H9 (cell line): ENCODE results near the gene ARID1B. TPM values are rescaled to one million over a fixed set of nuclear protein-coding genes. Genes with fewer than 3 reads are reported as not detected.

Experiments
- DNase-seq: peaks from one replicate; pipeline ENCODE4 v3.0.0-alpha.2; 2017
- H2AFZ ChIP-seq: one replicate; pipeline ENCODE4 v1.6.1; 2013; ENCODE audit warnings: mild to moderate bottlenecking, low read length, control low read depth, moderate library complexity
- H2AK5ac ChIP-seq: 2 replicates; pipeline ENCODE4 v1.6.1; 2013; ENCODE audit warnings: low read length, control low read depth, mixed read lengths; ENCODE audit not compliant: insufficient read length
- H2BK120ac ChIP-seq: one replicate; pipeline ENCODE4 v1.6.1; 2013; ENCODE audit warnings: low read depth, mild to moderate bottlenecking, low read length, control low read depth, inconsistent platforms; ENCODE audit not compliant: poor library complexity, severe bottlenecking
- H2BK12ac ChIP-seq: 2 replicates; pipeline ENCODE4 v1.6.1; 2013; ENCODE audit warnings: low read length, control low read depth, mixed read lengths, low read depth; ENCODE audit not compliant: insufficient read length
- H2BK15ac ChIP-seq: 2 replicates; pipeline ENCODE4 v1.6.1; 2013; ENCODE audit warnings: low read depth, low read length, control low read depth
- H2BK20ac ChIP-seq: one replicate; pipeline ENCODE4 v1.6.1; 2013; ENCODE audit warnings: low read depth, mild to moderate bottlenecking, low read length, control low read depth, inconsistent platforms; ENCODE audit not compliant: poor library complexity, severe bottlenecking
- H2BK5ac ChIP-seq: 2 replicates; pipeline ENCODE4 v1.6.1; 2013; ENCODE audit warnings: low read length, control low read depth, mixed read lengths; ENCODE audit not compliant: insufficient read length
- H3K14ac ChIP-seq: 2 replicates; pipeline ENCODE4 v1.6.1; 2013; ENCODE audit warnings: low read length, control low read depth; ENCODE audit not compliant: insufficient read depth
- H3K18ac ChIP-seq: 2 replicates; pipeline ENCODE4 v1.6.1; 2013; ENCODE audit warnings: low read depth, mild to moderate bottlenecking, mixed read lengths, low read length, control low read depth; ENCODE audit not compliant: insufficient read length
- H3K23ac ChIP-seq: 2 replicates; pipeline ENCODE4 v1.6.1; 2013; ENCODE audit warnings: low read length, control low read depth, mixed read lengths, low read depth; ENCODE audit not compliant: insufficient read length
- H3K23me2 ChIP-seq: 2 replicates; pipeline ENCODE4 v1.6.1; 2013; ENCODE audit warnings: low read depth, mild to moderate bottlenecking, mixed read lengths, low read length, control low read depth; ENCODE audit not compliant: insufficient read length, poor library complexity, severe bottlenecking
- H3K27ac ChIP-seq: 2 replicates; pipeline ENCODE4 v1.5.1; 2013; ENCODE audit warnings: low read length, control low read depth, mixed read lengths, low read depth; ENCODE audit not compliant: insufficient read length
- H3K27me3 ChIP-seq: 2 replicates; pipeline ENCODE4 v1.6.1; 2013; ENCODE audit warnings: low read length, control low read depth, inconsistent platforms; ENCODE audit not compliant: insufficient read depth
- H3K4ac ChIP-seq: 2 replicates; pipeline ENCODE4 v1.6.1; 2013; ENCODE audit warnings: low read depth, mild to moderate bottlenecking, control low read depth, inconsistent platforms, low read length, moderate library complexity
- H3K4me1 ChIP-seq: 2 replicates; pipeline ENCODE4 v1.6.1; 2013; ENCODE audit warnings: low read length, control low read depth, inconsistent platforms; ENCODE audit not compliant: insufficient read depth
- H3K4me2 ChIP-seq: 2 replicates; pipeline ENCODE4 v1.6.1; 2013; ENCODE audit warnings: low read length, control low read depth, mixed read lengths; ENCODE audit not compliant: insufficient read length, insufficient read depth
- H3K56ac ChIP-seq: 2 replicates; pipeline ENCODE4 v1.6.1; 2013; ENCODE audit warnings: low read depth, mild to moderate bottlenecking, mixed read lengths, low read length, control low read depth; ENCODE audit not compliant: insufficient read length
- H3K79me1 ChIP-seq: 2 replicates; pipeline ENCODE4 v1.6.1; 2013; ENCODE audit warnings: low read depth, mild to moderate bottlenecking, moderate library complexity, low read length, control low read depth, inconsistent platforms; ENCODE audit not compliant: insufficient read depth, poor library complexity, severe bottlenecking
- H3K79me2 ChIP-seq: 2 replicates; pipeline ENCODE4 v1.6.1; 2013; ENCODE audit warnings: low read length, control low read depth, inconsistent platforms; ENCODE audit not compliant: insufficient read depth
- H3K9ac ChIP-seq: 2 replicates; pipeline ENCODE4 v1.6.1; 2013; ENCODE audit warnings: low read length, control low read depth, mixed read lengths; ENCODE audit not compliant: insufficient read length; ENCODE audit errors: extremely low read depth
- H3K9me3 ChIP-seq: one replicate; pipeline ENCODE4 v1.6.1; 2013; ENCODE audit warnings: low read depth, low read length, inconsistent platforms; ENCODE audit not compliant: control insufficient read depth
- H3T11ph ChIP-seq: one replicate; pipeline ENCODE4 v1.6.1; 2013; ENCODE audit warnings: mild to moderate bottlenecking, low read length, control low read depth, inconsistent platforms
- H4K20me1 ChIP-seq: one replicate; pipeline ENCODE4 v1.6.1; 2013; ENCODE audit not compliant: control insufficient read depth, insufficient read length, insufficient read depth
- H4K5ac ChIP-seq: 2 replicates; pipeline ENCODE4 v1.6.1; 2013; ENCODE audit warnings: low read depth, mild to moderate bottlenecking, mixed read lengths, low read length, control low read depth; ENCODE audit not compliant: insufficient read length
- H4K8ac ChIP-seq: replicated peaks from 2 replicates; pipeline ENCODE4 v1.6.1; 2013; ENCODE audit warnings: low read length, control low read depth, mixed read lengths, low read depth; ENCODE audit not compliant: insufficient read length
- H4K91ac ChIP-seq: 2 replicates; pipeline ENCODE4 v1.6.1; 2013; ENCODE audit warnings: low read depth, mild to moderate bottlenecking, moderate library complexity, mixed read lengths, low read length, control low read depth; ENCODE audit not compliant: insufficient read length
- H3K27ac Mint-ChIP-seq, 3 experiments: 2 replicates in 2 of 3; 3 replicates in 1 of 3; pipeline ENCODE4 v1.8.0; 2020 to 2021; ENCODE audit warnings: mixed read lengths in 3 of 3, mild to moderate bottlenecking in 1 of 3, moderate library complexity in 1 of 3
- H3K27me3 Mint-ChIP-seq: 2 replicates; pipeline ENCODE4 v1.8.0; 2021; ENCODE audit warnings: low read depth, mild to moderate bottlenecking, moderate library complexity, mixed read lengths
- H3K36me3 Mint-ChIP-seq, 3 experiments: 2 replicates in 2 of 3; 3 replicates in 1 of 3; pipeline ENCODE4 v1.8.0; 2020 to 2021; ENCODE audit warnings: low read depth in 3 of 3, mixed read lengths in 3 of 3; ENCODE audit not compliant: insufficient read depth in 1 of 3
- H3K4me1 Mint-ChIP-seq, 2 experiments: 2 replicates each; pipeline ENCODE4 v1.8.0; 2020; ENCODE audit warnings: mixed read lengths in 2 of 2
- H3K4me3 Mint-ChIP-seq, 2 experiments: 2 replicates in 1 of 2; 3 replicates in 1 of 2; pipeline ENCODE4 v1.8.0; 2020 to 2021; ENCODE audit warnings: mild to moderate bottlenecking in 2 of 2, mixed read lengths in 2 of 2, moderate library complexity in 1 of 2
- H3K9me3 Mint-ChIP-seq, 2 experiments: 2 replicates in 1 of 2; 3 replicates in 1 of 2; pipeline ENCODE4 v1.8.0; 2020; ENCODE audit warnings: mild to moderate bottlenecking in 2 of 2, mixed read lengths in 2 of 2, moderate library complexity in 1 of 2
- WGBS: extraction: QIAGEN DNeasy Blood & Tissue Kit; methylation state at CpG from one replicate; pipeline ENCODE4 v1.1.7; 2013; ENCODE audit warnings: missing lambda C conversion rate, low lambda C conversion rate, mixed read lengths; ENCODE audit not compliant: insufficient read length; ENCODE audit errors: extremely low coverage; 5-methylcytosine and 5-hydroxymethylcytosine counted together
- total RNA-seq: library from RNA; stranded (reverse); gene quantifications from 2 replicates; pipeline ENCODE4 v1.2.1, GENCODE V29; 2021
- TF ChIP-seq, protein P1 (sequence below): fragments of 200-600 bp; sonication (generic); conservative IDR thresholded peaks from 3 replicates; pipeline ENCODE4 v1.8.0; 2021; ENCODE audit warnings: antibody characterized with exemption, mild to moderate bottlenecking

ARID1B gene
- total RNA-seq, 1 experiment from 2014 or later: 88.2 TPM

DNA sequence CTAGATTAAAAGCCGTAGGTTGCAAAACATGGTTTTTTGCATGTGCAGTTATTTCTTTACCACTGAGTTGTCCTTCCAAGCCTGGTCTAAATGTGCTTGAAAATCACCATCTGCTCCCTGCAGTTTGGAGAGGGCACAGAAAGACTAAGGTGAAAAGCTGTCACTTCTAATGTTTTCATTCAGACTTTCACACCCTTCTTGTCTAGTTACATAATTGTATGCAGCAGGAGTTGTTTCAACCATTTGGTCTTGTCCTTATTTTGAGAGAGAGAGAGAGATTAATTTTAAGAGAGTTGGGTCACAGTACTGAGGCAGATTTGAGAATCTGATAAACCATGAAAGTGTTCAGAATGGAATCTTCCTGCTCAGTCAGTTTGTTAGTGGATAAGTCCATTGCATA is 82.5 kb downstream of the ARID1B start:
- no peak overlapping the region for H2BK5ac ChIP-seq
- no peak overlapping the region for H2BK20ac ChIP-seq
- Mint-ChIP-seq H3K36me3 (no peaks in the 10 kb centered on the region), H3K4me3 (no peak overlapping the region), H3K9me3 (no peaks in the 10 kb centered on the region), H3K4me1 (peaks cover 57 to 62% of the 10 kb centered on the region in 2 experiments), H3K27me3 (no peaks in the 10 kb centered on the region), H3K27ac (no peak overlapping the region)
- H3T11ph ChIP-seq: no peak overlapping the region
- no CpG with 5 or more reads among the region's 1 CpG for WGBS
- H3K79me1 ChIP-seq: peaks cover 6% of the 10 kb centered on the region
- H2BK12ac ChIP-seq: no peak overlapping the region
- peaks cover 46% of the 10 kb centered on the region; the same call in 1 of the 2 replicates for H3K79me2 ChIP-seq
- peaks cover 6% of the 10 kb centered on the region; the same call in 1 of the 2 replicates for H3K4me1 ChIP-seq
- no peak overlapping the region for H3K18ac ChIP-seq
- no peaks in the 10 kb centered on the region for H3K23me2 ChIP-seq
- H3K56ac ChIP-seq: no peak overlapping the region
- no peaks in the 10 kb centered on the region for H4K20me1 ChIP-seq
- no peak overlapping the region for H4K5ac ChIP-seq
- no peak overlapping the region for H3K4me2 ChIP-seq
- H3K14ac ChIP-seq: no peak overlapping the region
- H3K4ac ChIP-seq: no peak overlapping the region
- TF ChIP-seq, protein P1, sequence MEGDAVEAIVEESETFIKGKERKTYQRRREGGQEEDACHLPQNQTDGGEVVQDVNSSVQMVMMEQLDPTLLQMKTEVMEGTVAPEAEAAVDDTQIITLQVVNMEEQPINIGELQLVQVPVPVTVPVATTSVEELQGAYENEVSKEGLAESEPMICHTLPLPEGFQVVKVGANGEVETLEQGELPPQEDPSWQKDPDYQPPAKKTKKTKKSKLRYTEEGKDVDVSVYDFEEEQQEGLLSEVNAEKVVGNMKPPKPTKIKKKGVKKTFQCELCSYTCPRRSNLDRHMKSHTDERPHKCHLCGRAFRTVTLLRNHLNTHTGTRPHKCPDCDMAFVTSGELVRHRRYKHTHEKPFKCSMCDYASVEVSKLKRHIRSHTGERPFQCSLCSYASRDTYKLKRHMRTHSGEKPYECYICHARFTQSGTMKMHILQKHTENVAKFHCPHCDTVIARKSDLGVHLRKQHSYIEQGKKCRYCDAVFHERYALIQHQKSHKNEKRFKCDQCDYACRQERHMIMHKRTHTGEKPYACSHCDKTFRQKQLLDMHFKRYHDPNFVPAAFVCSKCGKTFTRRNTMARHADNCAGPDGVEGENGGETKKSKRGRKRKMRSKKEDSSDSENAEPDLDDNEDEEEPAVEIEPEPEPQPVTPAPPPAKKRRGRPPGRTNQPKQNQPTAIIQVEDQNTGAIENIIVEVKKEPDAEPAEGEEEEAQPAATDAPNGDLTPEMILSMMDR: no peak
- H3K27ac ChIP-seq: no peak overlapping the region
- no peak for DNase-seq
- H4K8ac ChIP-seq: no peak overlapping the region
- H2BK15ac ChIP-seq: no peak overlapping the region
- no peak overlapping the region for H2AFZ ChIP-seq
- H4K91ac ChIP-seq: no peak overlapping the region
- no peak overlapping the region for H2BK120ac ChIP-seq
- H3K27me3 ChIP-seq: no peaks in the 10 kb centered on the region
- no peak overlapping the region for H3K23ac ChIP-seq
- H2AK5ac ChIP-seq: no peak overlapping the region
- no peaks in the 10 kb centered on the region for H3K9me3 ChIP-seq
- no peak overlapping the region for H3K9ac ChIP-seq
